K562 (cell line): ENCODE results near the gene PLXDC2. TPM values are rescaled to one million over a fixed set of nuclear protein-coding genes. Genes with fewer than 3 reads are reported as not detected.

Source experiments
- ATAC-seq: fragments of 200-7000 bp; cut with Tn5 transposase; 3 replicates; pipeline ENCODE4 v1.9.1; 2020; ENCODE audit warnings: moderate library complexity
- BruUV-seq: library from RNA; stranded (reverse); fragments of 400-500 nt; replicated peaks from 2 replicates; lab custom pipeline; 2021; lab: Mats Ljungman, UMichigan
- CTCF ChIA-PET: fragments of 300-600 bp; formaldehyde crosslinking; extraction: SDS; loops from one replicate; lab custom pipeline; 2021; ENCODE audit warnings: low intra/inter-chr PET ratio; lab: Yijun Ruan, JAX
- POLR2A ChIA-PET: fragments of 300-600, 350-650 bp; sonication (Branson Sonifier 250); formaldehyde crosslinking; extraction: SDS; loops from one replicate; lab custom pipeline; 2021; ENCODE audit warnings: antibody characterized with exemption, inconsistent platforms; lab: Yijun Ruan, JAX
- DNase-seq, 4 experiments: peaks; one replicate each; pipeline versions ENCODE4 v3.0.0 to v3.0.0-alpha.2; 2011 to 2018; ENCODE audit warnings: low spot score in 3 of 4, mixed read lengths in 3 of 4; ENCODE audit errors: extremely low read depth in 1 of 4
- FAIRE-seq: peaks from 2 replicates; lab custom pipeline; 2011; peaks lifted over from hg19 to GRCh38; lab: Jason Lieb, UNC
- H2AFZ ChIP-seq: 2 replicates; pipeline ENCODE4 v1.6.0; 2011; ENCODE audit warnings: low read depth, low read length, control low read depth, inconsistent platforms
- H3K27ac ChIP-seq: fragments of 200-600 bp; 3 replicates; pipeline ENCODE4 v1.8.0; 2011; ENCODE audit warnings: low read depth, mild to moderate bottlenecking, control low read depth, inconsistent platforms, low read length, moderate library complexity, mixed read lengths; ENCODE audit errors: extremely low read depth
- H3K27me3 ChIP-seq, 2 experiments: fragments of 300-600 bp in 1 of 2; 2 replicates in 1 of 2; 3 replicates in 1 of 2; pipeline versions ENCODE4 v1.6.0 to v1.8.0; 2011; ENCODE audit warnings: inconsistent platforms in 2 of 2, low read length in 2 of 2, mild to moderate bottlenecking in 1 of 2, mixed read lengths in 1 of 2, moderate library complexity in 1 of 2; ENCODE audit not compliant: control insufficient read depth in 2 of 2, insufficient read depth in 2 of 2
- H3K36me3 ChIP-seq: fragments of 300-600 bp; 3 replicates; pipeline ENCODE4 v1.8.0; 2011; ENCODE audit warnings: mild to moderate bottlenecking, low read length, inconsistent platforms; ENCODE audit not compliant: control insufficient read depth, insufficient read depth
- H3K4me1 ChIP-seq, 2 experiments: fragments of 200-600 bp in 1 of 2; replicated peaks in 1 of 2; 2 replicates in 1 of 2; 3 replicates in 1 of 2; pipeline versions ENCODE4 v1.5.1 to v1.8.0; 2011; ENCODE audit warnings: inconsistent platforms in 2 of 2, low read length in 2 of 2, mild to moderate bottlenecking in 1 of 2, mixed read lengths in 1 of 2, moderate library complexity in 1 of 2; ENCODE audit not compliant: control insufficient read depth in 2 of 2, insufficient read depth in 2 of 2
- H3K4me2 ChIP-seq: 2 replicates; pipeline ENCODE4 v1.6.1; 2011; ENCODE audit warnings: low read length, control low read depth, inconsistent platforms, mixed read lengths; ENCODE audit not compliant: insufficient read depth
- H3K4me3 ChIP-seq: fragments of 200-600 bp; sonication (generic), shearing (Covaris generic); 2 replicates; pipeline ENCODE4 v1.5.1; 2016; ENCODE audit warnings: control low read depth, inconsistent platforms
- H3K79me2 ChIP-seq: fragments of 200-600 bp; 3 replicates; pipeline ENCODE4 v1.8.0; 2011; ENCODE audit warnings: low read length, inconsistent platforms; ENCODE audit not compliant: control insufficient read depth, insufficient read depth
- H3K9ac ChIP-seq, 2 experiments: 2 replicates each; pipeline versions ENCODE4 v1.6.0 to v1.6.1; 2011; ENCODE audit warnings: low read depth in 2 of 2, low read length in 2 of 2, control low read depth in 1 of 2, inconsistent platforms in 1 of 2, mild to moderate bottlenecking in 1 of 2, mixed read lengths in 1 of 2; ENCODE audit not compliant: insufficient read depth in 1 of 2
- H3K9me1 ChIP-seq: one replicate; pipeline ENCODE4 v1.6.0; 2011; ENCODE audit warnings: inconsistent platforms, mild to moderate bottlenecking, low read length, moderate library complexity; ENCODE audit not compliant: control insufficient read depth, insufficient read depth
- H3K9me3 ChIP-seq: replicated peaks from 2 replicates; pipeline ENCODE4 v1.5.1; 2011; ENCODE audit warnings: low read depth, low read length, inconsistent platforms; ENCODE audit not compliant: control insufficient read depth, insufficient read depth
- H4K20me1 ChIP-seq: replicated peaks from 2 replicates; pipeline ENCODE4 v1.6.1; 2011; ENCODE audit warnings: low read length, inconsistent platforms, mixed read lengths; ENCODE audit not compliant: control insufficient read depth, insufficient read depth
- COPS2 ChIP-seq: fragments of 450-650 bp; conservative IDR thresholded peaks from 2 replicates; pipeline ENCODE4 v1.6.1; 2016; ENCODE audit warnings: mild to moderate bottlenecking, moderate library complexity
- HDAC8 ChIP-seq: fragments of 450-650 bp; IDR thresholded peaks from 2 replicates; pipeline ENCODE4 v1.6.1; 2016; ENCODE audit warnings: mild to moderate bottlenecking, missing genetic modification characterization, moderate library complexity, missing compliant biosample characterization
- HEY1 ChIP-seq: fragments of 250-450 bp; sonication (Bioruptor Pico); IDR thresholded peaks from 2 replicates; pipeline ENCODE4 v1.5.0; 2020; ENCODE audit warnings: mild to moderate bottlenecking, moderate library complexity, borderline replicate concordance
- KLF10 ChIP-seq: fragments of 250-450 bp; sonication (Bioruptor Pico); IDR thresholded peaks from 2 replicates; pipeline ENCODE4 v1.6.1; 2021; ENCODE audit warnings: matching md5 sums
- NELFE ChIP-seq: IDR thresholded peaks from 2 replicates; pipeline ENCODE4 v1.6.1; 2011; ENCODE audit warnings: mild to moderate bottlenecking; ENCODE audit not compliant: insufficient read depth, insufficient read length
- POLR2B ChIP-seq: fragments of 450-650 bp; IDR thresholded peaks from 2 replicates; pipeline ENCODE4 v1.6.1; 2018; ENCODE audit warnings: low read depth; ENCODE audit not compliant: partially characterized antibody
- PTRF ChIP-seq: fragments of 450-650 bp; IDR thresholded peaks from 2 replicates; pipeline ENCODE4 v1.6.1; 2016; ENCODE audit warnings: mild to moderate bottlenecking, missing genetic modification characterization, missing compliant biosample characterization
- SMAD1 ChIP-seq: fragments of 150-350 bp; IDR thresholded peaks from 2 replicates; pipeline ENCODE4 v1.6.1; 2014; ENCODE audit warnings: low read length, low read depth; ENCODE audit not compliant: partially characterized antibody
- SMC3 ChIP-seq: conservative IDR thresholded peaks from 2 replicates; pipeline ENCODE4 v1.6.1; 2011; ENCODE audit warnings: low read depth, low read length, improper control_type of control experiment; ENCODE audit not compliant: insufficient read depth
- ZNF354B ChIP-seq: fragments of 250-450 bp; sonication (Bioruptor Pico); IDR thresholded peaks from 2 replicates; pipeline ENCODE4 v1.4.0; 2020
- ZNF445 ChIP-seq: fragments of 250-450 bp; sonication (Bioruptor Pico); IDR thresholded peaks from 2 replicates; pipeline ENCODE4 v1.4.0; 2020; ENCODE audit warnings: low read depth, mild to moderate bottlenecking, moderate library complexity
- WGBS: fragments of 100-300 bp; shearing (Covaris generic); methylation state at CpG from one replicate; pipeline ENCODE4 v1.1.6; 2016; ENCODE audit warnings: low coverage, mixed read lengths; ENCODE audit not compliant: insufficient coverage; ENCODE audit errors: missing lambda C conversion rate; 5-methylcytosine and 5-hydroxymethylcytosine counted together
- in situ Hi-C: fragments of 300-500 bp; cut with MboI; formaldehyde crosslinking; loops from 4 replicates; pipeline ENCODE4 v1.15.0; 2018; ENCODE audit warnings: inconsistent platforms, mixed read lengths
- intact Hi-C: fragments of 100-400 bp; cut with micrococcal nuclease; formaldehyde crosslinking; loops from 2 replicates; pipeline ENCODE4 v1.14.2; 2022
- polyA plus RNA-seq, 8 experiments: library from polyadenylated mRNA; depleted of rRNA in 4 of 8; stranded (reverse) in 5 of 8; unstranded in 3 of 8; fragments of >200 nt; fragmentation: Nextera tagmentation in 2 of 8; fragmentation: Illumina TruSeq in 1 of 8; extraction: Ambion mirVana in 2 of 8; extraction: Trizol in 1 of 8; gene quantifications; 2 replicates each; pipeline versions ENCODE4 v1.2.1 to v1.2.3, GENCODE V29; 2011 to 2014; ENCODE audit warnings: inconsistent platforms in 1 of 8, missing spikeins in 1 of 8
- total RNA-seq, 7 experiments: library from RNA; depleted of rRNA in 6 of 7; stranded (reverse); fragments of >200 nt in 6 of 7; fragmentation: Illumina TruSeq in 2 of 7; extraction: Trizol in 2 of 7; gene quantifications; 2 replicates each; pipeline versions ENCODE4 v1.2.1 to v1.2.3, GENCODE V29; 2011 to 2021; ENCODE audit warnings: low replicate concordance in 1 of 7
- TF ChIP-seq, protein P1 (sequence below): fragments of 450-650 bp; formaldehyde crosslinking; IDR thresholded peaks from 2 replicates; pipeline ENCODE4 v1.4.0; 2020; ENCODE audit warnings: mild to moderate bottlenecking, moderate library complexity
- TF ChIP-seq, protein P2 (sequence below): sonication (generic); formaldehyde crosslinking; IDR thresholded peaks from 2 replicates; pipeline ENCODE4 v1.8.1; 2023; ENCODE audit warnings: mild to moderate bottlenecking, missing genetic modification reagents

The PLXDC2 gene
- total and polyA plus RNA-seq, 9 of the 15 experiments (the other 6 are each of a cell fraction or from before 2014, with no cell fraction given), result 0.01 to 0.33 (median 0.10) TPM; not detected in 3

DNA sequence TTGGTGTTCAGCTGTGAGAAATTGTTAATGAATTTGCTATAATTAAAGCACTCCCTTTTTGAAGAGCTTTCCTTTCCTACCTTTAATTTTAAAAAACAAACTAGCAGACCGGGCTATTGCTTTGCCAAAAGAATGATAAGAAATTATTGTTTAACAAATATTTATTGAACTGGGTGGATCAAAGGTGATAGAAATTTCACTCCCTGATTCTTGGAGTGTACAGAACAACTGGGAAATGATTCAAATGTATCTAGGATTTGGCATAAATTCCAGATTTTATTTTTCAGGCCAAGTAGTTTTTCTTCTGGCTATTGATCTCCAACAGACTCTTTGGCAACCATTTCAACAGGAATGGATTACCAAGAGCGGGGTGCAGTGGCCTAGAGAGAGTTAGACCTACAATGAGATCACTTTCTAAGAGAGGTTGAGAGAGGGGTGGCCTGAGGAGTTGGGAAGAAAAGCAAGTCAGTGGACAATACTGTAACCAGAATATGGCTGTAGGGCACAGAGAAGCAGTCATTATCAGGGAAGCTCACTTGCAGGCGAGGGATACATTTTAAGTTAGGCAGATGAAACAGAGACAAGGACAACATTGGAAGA is 71.9 kb downstream of the PLXDC2 start:
- no peaks in the 10 kb centered on the region for H3K27me3 ChIP-seq
- no peaks in the 10 kb centered on the region for H4K20me1 ChIP-seq
- intact Hi-C loops, result no loop called here
- H2AFZ ChIP-seq, result no peak overlapping the region
- H3K79me2 ChIP-seq, result no peaks in the 10 kb centered on the region
- ATAC-seq (no peak), DNase-seq (no peak), FAIRE-seq (no peak)
- no peaks in the 10 kb centered on the region for H3K4me1 ChIP-seq
- H3K9me1 ChIP-seq, result no peaks in the 10 kb centered on the region
- WGBS, result 2% methylated on average over 3 of the region's 3 CpGs
- H3K9me3 ChIP-seq, result no peaks in the 10 kb centered on the region
- no peaks in the 10 kb centered on the region for H3K36me3 ChIP-seq
- ChIA-PET POLR2A (no interaction called here), CTCF (no interaction called here)
- H3K4me2 ChIP-seq, result no peak overlapping the region
- in situ Hi-C loops, result no loop called here
- TF ChIP-seq ZNF354B (CRISPR knock-in tag) (no peak), POLR2B (no peak), NELFE (no peak), HEY1 (no peak)
- H3K4me3 ChIP-seq, result no peak overlapping the region
- no peak overlapping the region for H3K9ac ChIP-seq
- no peak overlapping the region for H3K27ac ChIP-seq
- no TSS peak for BruUV-seq

DNA sequence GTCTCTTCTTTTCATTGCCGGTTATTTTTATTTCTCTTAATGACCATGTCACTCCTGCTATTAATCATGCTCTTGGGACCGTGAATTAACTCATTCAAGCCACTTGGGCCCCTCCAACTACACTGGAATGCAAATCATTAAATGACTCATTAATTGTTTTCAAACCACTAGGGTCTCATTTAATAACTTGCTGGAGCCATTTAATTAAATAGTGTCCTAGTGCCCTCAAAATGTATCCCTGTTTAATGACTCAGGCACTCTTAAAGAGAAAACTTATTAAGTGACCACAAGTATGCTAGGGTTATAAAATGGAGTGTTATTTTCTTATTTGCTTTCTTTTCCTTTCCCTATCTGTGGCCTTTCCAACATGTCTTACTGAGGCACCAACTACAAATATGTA is 73.0 kb downstream of the PLXDC2 start:
- FAIRE-seq (no peak), DNase-seq (no peak), ATAC-seq (no peak)
- BruUV-seq, result no TSS peak
- no peak for TF ChIP-seq ZNF445 (CRISPR knock-in tag)
- no peak for TF ChIP-seq SMAD1
- TF ChIP-seq HDAC8 (tag), result no peak
- TF ChIP-seq COPS2, result no peak
- TF ChIP-seq SMC3, result no peak
- TF ChIP-seq, protein P1, sequence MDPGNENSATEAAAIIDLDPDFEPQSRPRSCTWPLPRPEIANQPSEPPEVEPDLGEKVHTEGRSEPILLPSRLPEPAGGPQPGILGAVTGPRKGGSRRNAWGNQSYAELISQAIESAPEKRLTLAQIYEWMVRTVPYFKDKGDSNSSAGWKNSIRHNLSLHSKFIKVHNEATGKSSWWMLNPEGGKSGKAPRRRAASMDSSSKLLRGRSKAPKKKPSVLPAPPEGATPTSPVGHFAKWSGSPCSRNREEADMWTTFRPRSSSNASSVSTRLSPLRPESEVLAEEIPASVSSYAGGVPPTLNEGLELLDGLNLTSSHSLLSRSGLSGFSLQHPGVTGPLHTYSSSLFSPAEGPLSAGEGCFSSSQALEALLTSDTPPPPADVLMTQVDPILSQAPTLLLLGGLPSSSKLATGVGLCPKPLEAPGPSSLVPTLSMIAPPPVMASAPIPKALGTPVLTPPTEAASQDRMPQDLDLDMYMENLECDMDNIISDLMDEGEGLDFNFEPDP (CRISPR knock-in tag), result no peak
- TF ChIP-seq KLF10 (CRISPR knock-in tag), result no peak
- TF ChIP-seq, protein P2, sequence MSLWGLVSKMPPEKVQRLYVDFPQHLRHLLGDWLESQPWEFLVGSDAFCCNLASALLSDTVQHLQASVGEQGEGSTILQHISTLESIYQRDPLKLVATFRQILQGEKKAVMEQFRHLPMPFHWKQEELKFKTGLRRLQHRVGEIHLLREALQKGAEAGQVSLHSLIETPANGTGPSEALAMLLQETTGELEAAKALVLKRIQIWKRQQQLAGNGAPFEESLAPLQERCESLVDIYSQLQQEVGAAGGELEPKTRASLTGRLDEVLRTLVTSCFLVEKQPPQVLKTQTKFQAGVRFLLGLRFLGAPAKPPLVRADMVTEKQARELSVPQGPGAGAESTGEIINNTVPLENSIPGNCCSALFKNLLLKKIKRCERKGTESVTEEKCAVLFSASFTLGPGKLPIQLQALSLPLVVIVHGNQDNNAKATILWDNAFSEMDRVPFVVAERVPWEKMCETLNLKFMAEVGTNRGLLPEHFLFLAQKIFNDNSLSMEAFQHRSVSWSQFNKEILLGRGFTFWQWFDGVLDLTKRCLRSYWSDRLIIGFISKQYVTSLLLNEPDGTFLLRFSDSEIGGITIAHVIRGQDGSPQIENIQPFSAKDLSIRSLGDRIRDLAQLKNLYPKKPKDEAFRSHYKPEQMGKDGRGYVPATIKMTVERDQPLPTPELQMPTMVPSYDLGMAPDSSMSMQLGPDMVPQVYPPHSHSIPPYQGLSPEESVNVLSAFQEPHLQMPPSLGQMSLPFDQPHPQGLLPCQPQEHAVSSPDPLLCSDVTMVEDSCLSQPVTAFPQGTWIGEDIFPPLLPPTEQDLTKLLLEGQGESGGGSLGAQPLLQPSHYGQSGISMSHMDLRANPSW, result no peak
- no peak for TF ChIP-seq PTRF (tag)
- H3K36me3 ChIP-seq, result no peaks in the 10 kb centered on the region
- ChIA-PET POLR2A (no interaction called here), CTCF (no interaction called here)
- no peaks in the 10 kb centered on the region for H3K27me3 ChIP-seq
- intact Hi-C loops (no loop called here), in situ Hi-C loops (no loop called here)
- no peaks in the 10 kb centered on the region for H3K9me3 ChIP-seq
- no peaks in the 10 kb centered on the region for H4K20me1 ChIP-seq
- no peaks in the 10 kb centered on the region for H3K79me2 ChIP-seq
- no peak overlapping the region for H3K9ac ChIP-seq
- H3K4me1 ChIP-seq, result no peaks in the 10 kb centered on the region
- no peak overlapping the region for H2AFZ ChIP-seq
- no peak overlapping the region for H3K4me3 ChIP-seq
- WGBS, result 0% methylated on average over 2 of the region's 2 CpGs
- H3K9me1 ChIP-seq, result no peaks in the 10 kb centered on the region
- H3K27ac ChIP-seq, result no peak overlapping the region
- no peak overlapping the region for H3K4me2 ChIP-seq
